Neural crest cell (in vitro differentiated cells): ENCODE data around the gene EARS2. TPM values are rescaled to one million over a fixed set of nuclear protein-coding genes. Genes with fewer than 3 reads are reported as not detected.
"Not testable (repeated sequence)": the region's sequence is repeated elsewhere in the genome, so short reads cannot be mapped to it uniquely, and the experiment has no call there.

Experiments
- DNase-seq: peaks from one replicate; pipeline ENCODE4 v3.0.0; 2021; ENCODE audit warnings: low read depth, mixed read lengths, low spot score
- H3K27ac Mint-ChIP-seq: one replicate; pipeline ENCODE4 v1.8.0; 2021; ENCODE audit warnings: mild to moderate bottlenecking, mixed read lengths; ENCODE audit not compliant: unreplicated experiment
- H3K27me3 Mint-ChIP-seq: 2 replicates; pipeline ENCODE4 v1.8.0; 2021; ENCODE audit warnings: low read depth, mild to moderate bottlenecking, mixed read lengths
- H3K36me3 Mint-ChIP-seq: 2 replicates; pipeline ENCODE4 v1.8.0; 2021; ENCODE audit warnings: low read depth, mild to moderate bottlenecking, mixed read lengths
- H3K4me1 Mint-ChIP-seq: 2 replicates; pipeline ENCODE4 v1.8.0; 2021; ENCODE audit warnings: mixed read lengths
- H3K4me3 Mint-ChIP-seq: one replicate; pipeline ENCODE4 v1.8.0; 2021; ENCODE audit warnings: mild to moderate bottlenecking, mixed read lengths
- H3K9me3 Mint-ChIP-seq: 2 replicates; pipeline ENCODE4 v1.8.0; 2021; ENCODE audit warnings: mixed read lengths
- total RNA-seq: library from RNA; stranded (reverse); gene quantifications from 2 replicates; pipeline ENCODE4 v1.2.1, GENCODE V29; 2021
- TF ChIP-seq, protein P1 (sequence below): fragments of 200-600 bp; sonication (generic); conservative IDR thresholded peaks from 2 replicates; pipeline ENCODE4 v1.5.0; 2021; ENCODE audit warnings: antibody characterized with exemption, mild to moderate bottlenecking

Gene EARS2
- total RNA-seq, 1 donor from 2014 or later = 27.5 TPM

DNA sequence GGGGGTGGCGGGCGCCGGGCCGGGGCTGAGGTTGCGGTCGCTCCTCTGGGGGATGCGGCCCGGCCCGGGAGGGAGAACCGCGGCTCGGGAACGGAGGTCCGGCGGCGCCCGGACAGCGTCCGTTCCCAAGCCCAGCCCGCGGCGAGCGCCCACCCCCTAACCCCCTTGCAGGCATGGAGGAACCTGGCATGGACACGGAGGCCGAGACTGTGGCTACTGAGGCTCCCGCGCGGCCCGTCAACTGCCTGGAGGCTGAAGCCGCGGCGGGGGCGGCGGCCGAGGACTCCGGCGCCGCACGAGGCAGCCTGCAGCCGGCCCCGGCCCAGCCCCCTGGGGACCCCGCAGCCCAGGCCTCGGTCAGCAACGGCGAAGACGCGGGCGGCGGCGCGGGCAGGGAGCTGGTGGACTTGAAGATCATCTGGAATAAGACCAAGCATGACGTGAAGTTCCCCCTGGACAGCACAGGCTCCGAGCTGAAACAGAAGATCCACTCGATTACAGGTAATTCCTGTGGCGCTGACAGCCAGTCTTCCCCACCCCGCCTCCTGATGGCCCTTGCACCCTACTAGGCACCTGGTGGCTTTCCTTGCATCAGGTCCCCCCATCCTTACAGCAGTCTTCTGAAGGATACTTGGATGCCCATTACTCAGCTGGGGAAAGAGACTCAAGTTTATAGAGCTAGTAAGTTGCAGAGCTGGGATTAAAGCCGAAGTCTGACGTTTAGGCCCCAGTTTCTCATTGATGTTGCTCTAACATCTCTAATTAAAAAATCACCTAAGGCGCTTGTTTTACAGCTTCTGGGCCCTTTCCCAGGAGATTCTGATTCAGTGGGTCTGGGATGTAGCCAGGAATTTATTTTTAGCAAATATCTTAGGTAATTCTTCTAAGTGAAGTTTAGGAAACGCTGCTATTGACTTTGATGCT lies 891 bp upstream of the EARS2 start:
- DNase-seq = no peak
- Mint-ChIP-seq H3K27ac (no peak overlapping the region), H3K36me3 (no peaks in the 10 kb centered on the region), H3K27me3 (no peaks in the 10 kb centered on the region), H3K9me3 (no peaks in the 10 kb centered on the region), H3K4me3 (peak overlapping the region; percentile 96), H3K4me1 (peaks cover 7% of the 10 kb centered on the region)
- TF ChIP-seq, protein P1, sequence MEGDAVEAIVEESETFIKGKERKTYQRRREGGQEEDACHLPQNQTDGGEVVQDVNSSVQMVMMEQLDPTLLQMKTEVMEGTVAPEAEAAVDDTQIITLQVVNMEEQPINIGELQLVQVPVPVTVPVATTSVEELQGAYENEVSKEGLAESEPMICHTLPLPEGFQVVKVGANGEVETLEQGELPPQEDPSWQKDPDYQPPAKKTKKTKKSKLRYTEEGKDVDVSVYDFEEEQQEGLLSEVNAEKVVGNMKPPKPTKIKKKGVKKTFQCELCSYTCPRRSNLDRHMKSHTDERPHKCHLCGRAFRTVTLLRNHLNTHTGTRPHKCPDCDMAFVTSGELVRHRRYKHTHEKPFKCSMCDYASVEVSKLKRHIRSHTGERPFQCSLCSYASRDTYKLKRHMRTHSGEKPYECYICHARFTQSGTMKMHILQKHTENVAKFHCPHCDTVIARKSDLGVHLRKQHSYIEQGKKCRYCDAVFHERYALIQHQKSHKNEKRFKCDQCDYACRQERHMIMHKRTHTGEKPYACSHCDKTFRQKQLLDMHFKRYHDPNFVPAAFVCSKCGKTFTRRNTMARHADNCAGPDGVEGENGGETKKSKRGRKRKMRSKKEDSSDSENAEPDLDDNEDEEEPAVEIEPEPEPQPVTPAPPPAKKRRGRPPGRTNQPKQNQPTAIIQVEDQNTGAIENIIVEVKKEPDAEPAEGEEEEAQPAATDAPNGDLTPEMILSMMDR = no peak

DNA sequence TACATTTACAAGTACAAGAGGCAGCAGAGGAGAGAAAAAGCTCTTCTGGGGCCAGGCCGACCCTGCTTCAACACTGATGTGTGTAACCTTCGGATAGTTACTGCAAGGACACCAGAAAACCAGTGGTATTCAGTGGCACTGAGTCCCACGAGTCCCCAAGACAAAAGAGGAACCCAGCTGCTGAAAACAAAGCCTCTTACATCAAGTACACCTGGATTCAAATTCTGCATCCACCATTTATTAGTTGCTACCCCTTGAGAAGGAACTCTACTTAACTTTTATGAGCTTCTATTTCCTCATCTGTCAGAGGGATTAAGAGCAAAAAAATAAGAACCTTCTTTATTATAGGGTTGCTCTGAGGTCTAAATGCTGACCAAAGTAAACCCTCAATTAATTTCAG lies 2.6 kb downstream of the EARS2 start:
- no peaks in the 10 kb centered on the region for H3K9me3 Mint-ChIP-seq
- H3K27ac Mint-ChIP-seq = no peak overlapping the region

DNA sequence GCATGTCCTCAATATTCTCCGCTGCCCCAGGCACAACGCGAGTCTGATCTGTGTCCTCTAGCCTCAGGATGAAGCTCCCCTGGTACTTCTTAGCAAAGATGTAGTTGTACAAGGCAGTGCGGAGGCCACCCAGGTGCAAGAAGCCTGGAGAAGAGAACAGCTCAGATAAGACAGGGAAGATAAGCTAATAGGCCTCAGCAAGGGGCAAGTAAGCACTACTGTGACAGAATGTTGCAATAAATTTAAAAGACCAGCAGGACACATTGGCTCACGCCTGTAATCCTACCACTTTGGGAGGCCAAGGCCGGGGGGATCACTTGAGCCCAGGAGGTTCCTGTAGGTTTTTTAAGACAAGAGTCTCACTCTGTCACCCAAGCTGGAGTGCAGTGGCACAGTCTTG lies 5.0 kb downstream of the EARS2 start:
- Mint-ChIP-seq H3K36me3 (peaks cover 3% of the 10 kb centered on the region), H3K4me1 (peaks cover 6% of the 10 kb centered on the region), H3K27ac (no peak overlapping the region), H3K4me3 (no peak overlapping the region), H3K9me3 (no peaks in the 10 kb centered on the region), H3K27me3 (no peaks in the 10 kb centered on the region)
- DNase-seq = no peak
- TF ChIP-seq, protein P1 = no peak

More for the DNA sequence above, 2.6 kb downstream of the EARS2 start:
- TF ChIP-seq, protein P1 = no peak
- DNase-seq = no peak
- H3K36me3 Mint-ChIP-seq = peaks cover 3% of the 10 kb centered on the region
- peaks cover 7% of the 10 kb centered on the region for H3K4me1 Mint-ChIP-seq
- H3K4me3 Mint-ChIP-seq = no peak overlapping the region
- no peaks in the 10 kb centered on the region for H3K27me3 Mint-ChIP-seq

DNA sequence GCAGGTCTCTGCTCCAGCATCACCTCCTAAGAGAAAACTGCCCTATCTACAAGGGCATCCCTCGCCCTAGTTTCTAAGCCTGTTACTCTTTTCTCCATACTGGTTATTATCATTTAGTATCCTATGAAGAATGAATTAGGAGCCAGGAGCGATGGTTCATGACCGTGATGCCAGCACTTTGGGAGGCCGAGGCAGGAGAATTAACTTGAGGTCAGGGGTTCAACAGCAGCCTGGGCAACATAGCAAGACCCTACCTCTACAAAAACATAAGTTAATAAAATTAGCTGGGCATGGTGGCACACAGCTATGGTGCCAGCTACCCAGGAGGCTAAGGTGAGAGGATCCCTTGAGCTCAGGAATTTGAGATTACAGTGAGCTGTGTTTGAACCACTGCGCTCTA lies 7.2 kb downstream of the EARS2 start:
- TF ChIP-seq, protein P1 = no peak
- Mint-ChIP-seq H3K27ac (no peak overlapping the region), H3K4me3 (no peak overlapping the region), H3K9me3 (no peaks in the 10 kb centered on the region), H3K36me3 (peaks cover 3% of the 10 kb centered on the region), H3K4me1 (no peaks in the 10 kb centered on the region), H3K27me3 (no peaks in the 10 kb centered on the region)
- no peak for DNase-seq

DNA sequence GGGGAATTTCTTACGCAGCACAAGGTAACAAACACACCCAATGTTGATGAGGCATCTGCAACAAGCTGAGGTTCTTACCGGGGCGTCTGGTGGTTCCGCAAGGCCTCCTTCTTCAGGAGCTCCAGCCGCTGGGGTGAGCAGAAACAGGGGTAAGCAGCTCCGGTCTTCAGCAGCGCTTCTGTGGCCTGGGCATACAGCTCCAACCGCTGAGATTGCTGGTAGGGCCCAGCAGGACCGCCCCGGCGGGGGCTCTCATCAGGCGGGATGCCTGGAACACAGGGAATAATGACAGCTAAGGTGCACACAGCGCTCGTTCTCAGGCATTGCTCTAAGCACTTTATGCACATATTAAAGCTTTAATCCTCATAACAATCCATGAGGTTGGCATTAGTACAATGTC lies 12.7 kb downstream of the EARS2 start:
- Mint-ChIP-seq H3K36me3 (no peaks in the 10 kb centered on the region), H3K4me3 (no peak overlapping the region), H3K27ac (no peak overlapping the region), H3K27me3 (no peaks in the 10 kb centered on the region), H3K4me1 (no peaks in the 10 kb centered on the region), H3K9me3 (no peaks in the 10 kb centered on the region)
- TF ChIP-seq, protein P1 = no peak
- DNase-seq = no peak

DNA sequence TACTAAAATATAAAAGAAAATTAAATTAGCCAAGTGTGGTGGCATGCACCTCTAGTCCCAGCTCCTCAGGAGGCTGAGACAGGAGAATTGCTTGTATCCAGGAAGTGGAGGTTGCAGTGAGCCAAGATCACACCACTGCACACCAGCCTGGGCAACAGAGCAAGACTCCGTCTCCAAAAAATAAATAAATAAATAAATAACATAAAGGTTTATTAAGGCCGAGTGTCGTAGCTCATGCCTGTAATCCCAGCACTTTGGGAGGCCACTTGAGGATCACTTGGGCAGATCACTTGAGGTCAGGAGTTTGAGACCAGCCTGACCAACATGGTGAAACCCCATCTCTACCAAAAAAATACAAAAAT lies 16.4 kb downstream of the EARS2 start:
- H3K27me3 Mint-ChIP-seq, H3K4me1 Mint-ChIP-seq, DNase-seq, H3K36me3 Mint-ChIP-seq, H3K9me3 Mint-ChIP-seq, H3K4me3 Mint-ChIP-seq, H3K27ac Mint-ChIP-seq: not testable (repeated sequence)
